Lung (tissue), 12 donors: Measurements from ENCODE around the gene CEP70. TPM values are rescaled to one million over a fixed set of nuclear protein-coding genes. Genes with fewer than 3 reads are reported as not detected.

Experiments used
- ATAC-seq: fragments of 200-7000 bp; cut with Tn5 transposase; one replicate; pipeline ENCODE4 v1.9.1; 2020; ENCODE audit warnings: moderate number of reproducible peaks; ENCODE audit not compliant: insufficient read depth, low FRiP score
- DNase-seq, 3 donors: peaks; one replicate each; pipeline ENCODE4 v3.0.0-alpha.2; 2013 to 2017
- H3K27ac ChIP-seq, 2 donors: one replicate each; pipeline ENCODE4 v1.5.1; 2013; ENCODE audit warnings: mild to moderate bottlenecking in 2 of 2, moderate library complexity in 2 of 2, control low read depth in 1 of 2, inconsistent platforms in 1 of 2, low read depth in 1 of 2, low read length in 1 of 2
- H3K27me3 ChIP-seq, 3 donors: one replicate each; pipeline ENCODE4 v1.5.1; 2013; ENCODE audit warnings: low read length in 2 of 3; ENCODE audit not compliant: control insufficient read depth in 3 of 3, insufficient read depth in 3 of 3
- H3K36me3 ChIP-seq, 4 donors: one replicate each; pipeline ENCODE4 v1.5.1; 2013; ENCODE audit warnings: low read length in 4 of 4, mild to moderate bottlenecking in 1 of 4, moderate library complexity in 1 of 4; ENCODE audit not compliant: control insufficient read depth in 4 of 4, insufficient read depth in 4 of 4
- H3K4me1 ChIP-seq, 5 donors: one replicate each; pipeline ENCODE4 v1.5.1; 2013; ENCODE audit warnings: low read length in 5 of 5, mild to moderate bottlenecking in 2 of 5, moderate library complexity in 1 of 5; ENCODE audit not compliant: control insufficient read depth in 5 of 5, insufficient read depth in 5 of 5
- H3K4me3 ChIP-seq: one replicate; pipeline ENCODE4 v1.5.1; 2013; ENCODE audit warnings: mild to moderate bottlenecking, control low read depth, moderate library complexity
- H3K9ac ChIP-seq, 2 donors: one replicate each; pipeline ENCODE4 v1.5.1; 2013; ENCODE audit warnings: low read length in 2 of 2, control low read depth in 1 of 2; ENCODE audit not compliant: insufficient read depth in 1 of 2
- H3K9me3 ChIP-seq, 4 donors: one replicate each; pipeline ENCODE4 v1.5.1; 2013; ENCODE audit warnings: low read length in 3 of 4, mild to moderate bottlenecking in 1 of 4, moderate library complexity in 1 of 4; ENCODE audit not compliant: control insufficient read depth in 4 of 4, insufficient read depth in 3 of 4
- WGBS, 2 donors: extraction: QIAGEN DNeasy Blood & Tissue Kit; methylation state at CpG; one replicate each; pipeline ENCODE4 v1.1.7; 2013; 5-methylcytosine and 5-hydroxymethylcytosine counted together
- polyA plus RNA-seq, 2 donors: library from polyadenylated mRNA; stranded (reverse); fragments of 200-250 nt; gene quantifications; one replicate each; pipeline ENCODE4 v1.2.1, GENCODE V29; 2013
- total RNA-seq, 2 donors: library from RNA; depleted of rRNA in 1 of 2; stranded (reverse); fragments of >200 nt in 1 of 2; gene quantifications; one replicate each; pipeline ENCODE4 v1.2.1, GENCODE V29; 2014 to 2021
- TF ChIP-seq, protein P1 (sequence below): IDR thresholded peaks from 2 replicates; pipeline ENCODE4 v1.5.1; 2012; ENCODE audit warnings: mild to moderate bottlenecking; ENCODE audit errors: control extremely low read depth, extremely low read depth
- donor health status: control.
- donor health status: control.
- donor health status: Bipolar disorder and iron deficiency.
- donor health status: healthy.
- donor health status: DM: yes; HTN: yes; CAD: no.

The CEP70 gene
- total and polyA plus RNA-seq, 4 donors: 19.5 to 137 (median 32.5) TPM

- TF ChIP-seq, protein P1, sequence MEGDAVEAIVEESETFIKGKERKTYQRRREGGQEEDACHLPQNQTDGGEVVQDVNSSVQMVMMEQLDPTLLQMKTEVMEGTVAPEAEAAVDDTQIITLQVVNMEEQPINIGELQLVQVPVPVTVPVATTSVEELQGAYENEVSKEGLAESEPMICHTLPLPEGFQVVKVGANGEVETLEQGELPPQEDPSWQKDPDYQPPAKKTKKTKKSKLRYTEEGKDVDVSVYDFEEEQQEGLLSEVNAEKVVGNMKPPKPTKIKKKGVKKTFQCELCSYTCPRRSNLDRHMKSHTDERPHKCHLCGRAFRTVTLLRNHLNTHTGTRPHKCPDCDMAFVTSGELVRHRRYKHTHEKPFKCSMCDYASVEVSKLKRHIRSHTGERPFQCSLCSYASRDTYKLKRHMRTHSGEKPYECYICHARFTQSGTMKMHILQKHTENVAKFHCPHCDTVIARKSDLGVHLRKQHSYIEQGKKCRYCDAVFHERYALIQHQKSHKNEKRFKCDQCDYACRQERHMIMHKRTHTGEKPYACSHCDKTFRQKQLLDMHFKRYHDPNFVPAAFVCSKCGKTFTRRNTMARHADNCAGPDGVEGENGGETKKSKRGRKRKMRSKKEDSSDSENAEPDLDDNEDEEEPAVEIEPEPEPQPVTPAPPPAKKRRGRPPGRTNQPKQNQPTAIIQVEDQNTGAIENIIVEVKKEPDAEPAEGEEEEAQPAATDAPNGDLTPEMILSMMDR: no peak
- Histone ChIP-seq H3K4me1 (peaks cover 0 to 10% (median 0%) of the 10 kb centered on the region in 5 donors), H3K27me3 (no peaks in the 10 kb centered on the region), H3K27ac (no peak overlapping the region), H3K36me3 (peaks cover 0 to 7% (median 0%) of the 10 kb centered on the region in 4 donors), H3K4me3 (no peak overlapping the region), H3K9ac (no peak overlapping the region), H3K9me3 (no peaks in the 10 kb centered on the region)
- DNase-seq (no peak), ATAC-seq (no peak)
- WGBS, 2 donors: 74 to 83% methylated on average over 2 of the region's 2 CpGs
Observed at GRCh38 chr3:138465925-138466324, 128.1 kb downstream of the CEP70 start.

DNA sequence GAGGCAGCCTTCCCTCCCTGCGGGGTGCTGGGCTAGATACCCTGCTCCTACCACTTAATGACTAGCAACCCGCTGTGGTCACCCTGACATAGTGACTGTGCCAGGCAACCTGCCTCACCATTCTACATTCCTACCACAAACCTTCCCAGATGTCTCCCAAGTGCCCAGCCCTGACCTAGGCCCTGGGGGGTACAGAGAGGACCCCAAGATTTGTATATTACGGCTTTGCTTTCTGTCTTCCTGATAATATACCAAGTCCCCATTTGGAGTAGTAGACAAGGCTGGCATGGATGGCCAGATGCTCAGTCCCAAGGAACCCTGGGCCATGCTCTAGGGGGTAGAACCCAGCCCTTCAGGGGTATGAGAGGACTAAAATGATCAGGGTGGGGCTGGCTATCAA, 128.6 kb downstream of the CEP70 start:
- 97% methylated on average over 3 of the region's 3 CpGs for WGBS, 2 donors
- Histone ChIP-seq H3K4me1 (peaks cover 0 to 10% (median 0%) of the 10 kb centered on the region in 5 donors), H3K9ac (no peak overlapping the region), H3K27ac (no peak overlapping the region), H3K4me3 (no peak overlapping the region), H3K27me3 (no peaks in the 10 kb centered on the region), H3K36me3 (peaks cover 0 to 7% (median 0%) of the 10 kb centered on the region in 4 donors), H3K9me3 (no peaks in the 10 kb centered on the region)
- DNase-seq (no peak), ATAC-seq (no peak)
- TF ChIP-seq, protein P1: no peak

GRCh38 chr3:138464491-138464860, 129.6 kb downstream of the CEP70 start:
- peaks cover 0 to 14% (median 0%) of the 10 kb centered on the region in 4 donors for H3K36me3 ChIP-seq
- no peaks in the 10 kb centered on the region for H3K9me3 ChIP-seq
- no peak overlapping the region for H3K9ac ChIP-seq
- ATAC-seq (no peak), DNase-seq (no peak)
- TF ChIP-seq, protein P1: no peak
- H3K27ac ChIP-seq: no peak overlapping the region
- H3K27me3 ChIP-seq: no peaks in the 10 kb centered on the region
- 81 to 91% methylated on average over 2 of the region's 2 CpGs for WGBS, 2 donors
- no peak overlapping the region for H3K4me3 ChIP-seq
- H3K4me1 ChIP-seq: peaks cover 0 to 6% (median 0%) of the 10 kb centered on the region in 5 donors
